Hematopoietic multipotent progenitor cell treated with erythropoietin and hydrocortisone succinate and interleukin-3 and kit ligand, for 6 days (in vitro differentiated cells): ENCODE results near the gene ERBB4.
"Not testable (repeated sequence)": the region's sequence is repeated elsewhere in the genome, so short reads cannot be mapped to it uniquely, and the experiment has no call there.

Experiments
- DNase-seq: peaks from one replicate; pipeline ENCODE4 v3.0.0-alpha.2; 2015

ERBB4 gene

GRCh38 chr2:211665299-211665698 lies 873.3 kb downstream of the ERBB4 start:
- DNase-seq, result no peak

- DNase-seq, result no peak
Observed at GRCh38 chr2:211664321-211664720, 874.3 kb downstream of the ERBB4 start.

GRCh38 chr2:211654211-211654780 lies 884.3 kb downstream of the ERBB4 start:
- DNase-seq, result no peak

GRCh38 chr2:211652327-211652726 lies 886.3 kb downstream of the ERBB4 start:
- no peak for DNase-seq

GRCh38 chr2:211649331-211649730 lies 889.3 kb downstream of the ERBB4 start:
- DNase-seq, result no peak

GRCh38 chr2:211631503-211631902 lies 907.1 kb downstream of the ERBB4 start:
- no peak for DNase-seq

- no peak for DNase-seq
Observed at GRCh38 chr2:211623096-211623495, 915.5 kb downstream of the ERBB4 start.

- no peak for DNase-seq
Observed at GRCh38 chr2:211620986-211621385, 917.6 kb downstream of the ERBB4 start.

GRCh38 chr2:211617803-211618202 lies 920.8 kb downstream of the ERBB4 start:
- no peak for DNase-seq

- DNase-seq, result no peak
Observed at GRCh38 chr2:211611621-211612020, 927.0 kb downstream of the ERBB4 start.

GRCh38 chr2:211611061-211611518 lies 927.5 kb downstream of the ERBB4 start:
- DNase-seq, result no peak

- DNase-seq, result no peak
Observed at GRCh38 chr2:211609127-211609526, 929.5 kb downstream of the ERBB4 start.

GRCh38 chr2:211599146-211599545 lies 939.5 kb downstream of the ERBB4 start:
- no peak for DNase-seq

- DNase-seq, result no peak
Observed at GRCh38 chr2:211598238-211598637, 940.4 kb downstream of the ERBB4 start.

- not testable (repeated sequence) for DNase-seq
Observed at GRCh38 chr2:211592006-211592405, 946.6 kb downstream of the ERBB4 start.

GRCh38 chr2:211591426-211591825 lies 947.2 kb downstream of the ERBB4 start:
- no peak for DNase-seq

GRCh38 chr2:211568439-211568838 lies 970.2 kb downstream of the ERBB4 start:
- DNase-seq, result no peak

- DNase-seq, result no peak
Observed at GRCh38 chr2:211564441-211564840, 974.2 kb downstream of the ERBB4 start.

- DNase-seq, result no peak
Observed at GRCh38 chr2:211545582-211545981, 993.0 kb downstream of the ERBB4 start.

- DNase-seq, result no peak
Observed at GRCh38 chr2:211534632-211535031, 1004.0 kb downstream of the ERBB4 start.

- DNase-seq, result not testable (repeated sequence)
Observed at GRCh38 chr2:211524248-211524647, 1014.4 kb downstream of the ERBB4 start.

GRCh38 chr2:211516537-211516936 lies 1022.1 kb downstream of the ERBB4 start:
- no peak for DNase-seq

GRCh38 chr2:211514049-211514448 lies 1024.6 kb downstream of the ERBB4 start:
- DNase-seq, result no peak

- DNase-seq, result no peak
Observed at GRCh38 chr2:211513446-211513845, 1025.2 kb downstream of the ERBB4 start.

- DNase-seq, result no peak
Observed at GRCh38 chr2:211512806-211513205, 1025.8 kb downstream of the ERBB4 start.
